Hematopoietic multipotent progenitor cell (in vitro differentiated cells): ENCODE measurements around the gene SNCB. TPM values are rescaled to one million over a fixed set of nuclear protein-coding genes. Genes with fewer than 3 reads are reported as not detected.
"Not testable (repeated sequence)": the region's sequence is repeated elsewhere in the genome, so short reads cannot be mapped to it uniquely, and the experiment has no call there.

Experiments used
- DNase-seq, 3 donors: peaks; one replicate each; pipeline ENCODE4 v3.0.0-alpha.2; 2011 to 2015; ENCODE audit warnings: low read depth in 2 of 3, low spot score in 2 of 3
- total RNA-seq: library from RNA; depleted of rRNA; stranded (reverse); fragments of >200 nt; gene quantifications from one replicate; pipeline ENCODE4 v1.2.3, GENCODE V29; 2012

SNCB gene
- total RNA-seq, 1 donor = not detected

GRCh38 chr5:176606032-176606431 is 24.3 kb downstream of the SNCB start:
- no peak for DNase-seq

- no peak for DNase-seq
Measured at GRCh38 chr5:176603091-176603490, 27.2 kb downstream of the SNCB start.

- no peak for DNase-seq
Measured at GRCh38 chr5:176601901-176602482, 28.3 kb downstream of the SNCB start.

- not testable (repeated sequence) for DNase-seq
Measured at GRCh38 chr5:176599749-176600430, 30.4 kb downstream of the SNCB start.

GRCh38 chr5:176597417-176598389 is 32.6 kb downstream of the SNCB start:
- DNase-seq = no peak

- peak; percentile 63 to 75 (median 65) for DNase-seq
Measured at GRCh38 chr5:176596689-176597416, 33.5 kb downstream of the SNCB start.

GRCh38 chr5:176596069-176596644 is 34.2 kb downstream of the SNCB start:
- no peak for DNase-seq

- no peak for DNase-seq
Measured at GRCh38 chr5:176595386-176595943, 34.9 kb downstream of the SNCB start.

GRCh38 chr5:176594554-176594953 is 35.8 kb downstream of the SNCB start:
- no peak for DNase-seq

GRCh38 chr5:176593273-176593869 is 37.0 kb downstream of the SNCB start:
- no peak for DNase-seq

- no peak for DNase-seq
Measured at GRCh38 chr5:176592573-176592972, 37.8 kb downstream of the SNCB start.

GRCh38 chr5:176591667-176592066 is 38.7 kb downstream of the SNCB start:
- DNase-seq = not testable (repeated sequence)

- DNase-seq = no peak
Measured at GRCh38 chr5:176590035-176590717, 40.2 kb downstream of the SNCB start.

- no peak for DNase-seq
Measured at GRCh38 chr5:176589039-176589769, 41.1 kb downstream of the SNCB start.

- DNase-seq = no peak
Measured at GRCh38 chr5:176588297-176588696, 42.0 kb downstream of the SNCB start.

GRCh38 chr5:176587398-176587797 is 42.9 kb downstream of the SNCB start:
- no peak for DNase-seq

- no peak for DNase-seq
Measured at GRCh38 chr5:176583076-176583475, 47.3 kb downstream of the SNCB start.

- DNase-seq = no peak
Measured at GRCh38 chr5:176581361-176581760, 49.0 kb downstream of the SNCB start.
